ENCODE measurements around the gene CLDN6.

The CLDN6 gene

DNA sequence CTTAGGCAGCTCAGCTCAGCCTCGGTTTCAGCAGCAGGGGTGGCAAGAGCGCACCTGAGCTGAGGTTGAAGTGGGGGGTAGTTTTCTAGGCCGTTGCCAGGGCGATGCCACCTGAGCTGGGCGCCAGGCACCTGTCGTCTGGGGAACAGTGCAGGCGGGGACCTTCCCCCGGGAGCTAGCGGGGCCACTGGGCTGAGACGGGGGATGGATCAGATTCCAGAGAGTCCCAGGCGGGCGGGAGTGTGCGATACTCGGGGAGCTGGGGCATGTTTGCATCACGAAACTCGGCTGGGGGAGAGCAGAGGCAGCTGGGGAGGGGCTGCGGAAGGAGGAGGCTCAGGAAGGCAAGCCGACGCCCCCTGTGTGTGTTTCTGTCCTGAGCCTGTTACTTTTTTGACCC lies 5.7 kb downstream of the CLDN6 start:
- DNase-seq: no peak

DNA sequence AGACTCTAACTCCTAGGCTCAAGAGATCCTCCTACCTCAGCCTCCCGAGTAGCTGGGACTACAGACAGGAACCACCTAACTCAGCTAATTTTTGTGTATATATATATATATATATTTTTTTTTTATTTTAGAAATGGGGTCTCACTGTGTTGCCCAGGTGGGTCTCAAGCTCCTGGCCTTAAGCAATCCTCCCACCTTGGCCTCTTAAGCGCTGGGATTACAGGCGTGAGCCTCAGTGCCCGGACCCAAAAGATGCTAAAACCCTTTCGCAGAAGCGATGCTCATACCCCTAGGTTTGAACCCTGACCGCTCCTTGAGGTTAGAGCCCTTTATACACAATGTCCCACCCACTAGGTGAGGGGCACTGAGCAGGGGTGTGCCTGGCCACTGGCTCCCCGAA lies 7.5 kb downstream of the CLDN6 start:
- no peak for DNase-seq

DNA sequence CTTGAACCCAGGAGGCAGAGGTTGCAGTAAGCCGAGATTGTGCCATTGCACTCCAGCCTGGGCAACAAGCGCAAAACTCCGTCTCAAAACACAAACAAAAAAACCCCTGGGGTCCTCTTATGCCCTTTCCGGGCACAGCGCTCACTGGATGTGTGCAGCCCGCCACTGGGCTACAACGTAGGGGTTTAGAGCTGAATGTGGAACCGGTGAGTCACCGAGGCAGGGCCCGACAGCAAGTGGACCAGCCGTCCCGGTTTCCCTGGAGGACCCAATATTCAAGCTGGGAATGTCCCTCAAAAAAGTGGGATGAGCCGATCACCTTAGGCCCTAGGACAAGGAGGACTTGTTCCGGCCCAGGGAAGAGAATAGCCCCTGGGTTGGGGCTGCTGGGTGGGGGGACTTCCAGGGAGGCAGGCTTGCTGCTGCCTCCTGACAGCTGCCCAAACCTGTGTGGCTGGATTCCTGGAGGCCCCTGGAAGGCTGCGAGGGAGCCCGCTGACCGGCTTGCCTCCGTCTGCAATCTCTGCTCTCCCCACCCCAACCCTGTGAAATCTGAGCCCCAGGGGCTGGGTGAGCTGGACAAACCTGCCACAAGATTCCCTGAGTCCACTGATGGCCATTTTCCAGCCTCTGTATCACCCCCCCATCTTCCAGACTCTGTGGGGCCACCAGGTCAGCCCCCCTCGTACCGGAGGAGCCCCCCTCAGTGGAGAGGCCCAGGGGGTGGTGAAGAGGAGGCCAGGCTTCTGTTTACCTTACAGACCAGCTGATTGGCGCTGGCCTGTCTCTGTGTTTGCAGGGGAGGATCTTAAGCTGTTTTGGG lies 8.2 kb downstream of the CLDN6 start:
- no peak for DNase-seq

DNA sequence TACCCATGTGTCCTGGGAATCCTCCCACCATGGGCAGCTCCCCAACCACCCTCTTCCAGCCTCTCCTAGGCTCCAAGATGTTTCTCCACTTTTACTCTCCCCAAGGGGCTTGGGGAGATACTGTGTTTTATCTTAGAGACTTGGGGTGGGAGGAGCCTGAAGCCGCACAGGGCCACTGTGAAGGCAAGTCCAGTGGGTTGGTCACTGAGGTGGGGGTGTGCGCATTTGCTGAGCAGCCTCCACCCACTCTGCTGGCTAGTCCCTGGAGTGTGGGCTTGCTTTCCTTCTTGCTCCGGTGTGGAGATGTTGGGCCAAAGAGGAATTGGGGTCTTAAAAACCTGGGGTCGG lies 9.3 kb downstream of the CLDN6 start:
- no peak for DNase-seq

DNA sequence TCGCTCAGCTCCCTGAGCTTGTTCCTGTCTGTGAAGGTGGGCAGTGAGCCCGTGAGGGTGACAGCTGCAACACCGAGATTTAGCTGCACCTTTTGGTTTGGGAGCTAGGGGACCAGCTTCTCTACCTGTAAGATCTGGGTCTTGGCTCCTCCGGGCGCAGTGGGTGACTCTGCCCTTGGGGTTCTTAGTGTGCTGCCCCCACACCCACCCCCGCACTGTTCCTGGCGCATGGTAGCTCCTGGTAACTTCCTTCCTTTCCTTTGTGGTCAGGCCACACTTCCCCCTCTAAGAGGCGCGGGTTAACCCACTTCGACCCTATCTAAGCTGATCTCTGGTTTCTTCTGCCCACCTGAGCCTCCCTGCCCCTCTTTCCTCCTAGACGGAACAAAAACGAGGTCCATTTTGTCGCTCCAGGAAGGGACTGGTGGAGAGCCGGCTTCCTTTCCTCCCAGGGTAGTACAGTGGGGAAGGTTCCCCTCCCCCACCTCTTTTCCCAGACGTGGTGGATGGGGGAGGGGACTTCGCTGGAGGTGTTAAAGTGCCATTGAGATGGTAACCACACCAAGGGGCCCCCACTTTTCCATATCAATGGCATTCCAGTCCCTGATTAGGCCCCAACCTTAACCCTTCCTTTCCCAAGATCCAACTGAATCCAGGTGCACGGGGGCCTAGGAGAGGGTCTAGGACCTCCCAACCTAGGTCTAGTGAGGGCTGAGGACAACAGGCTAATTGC lies 9.9 kb downstream of the CLDN6 start:
- no peak for DNase-seq

DNA sequence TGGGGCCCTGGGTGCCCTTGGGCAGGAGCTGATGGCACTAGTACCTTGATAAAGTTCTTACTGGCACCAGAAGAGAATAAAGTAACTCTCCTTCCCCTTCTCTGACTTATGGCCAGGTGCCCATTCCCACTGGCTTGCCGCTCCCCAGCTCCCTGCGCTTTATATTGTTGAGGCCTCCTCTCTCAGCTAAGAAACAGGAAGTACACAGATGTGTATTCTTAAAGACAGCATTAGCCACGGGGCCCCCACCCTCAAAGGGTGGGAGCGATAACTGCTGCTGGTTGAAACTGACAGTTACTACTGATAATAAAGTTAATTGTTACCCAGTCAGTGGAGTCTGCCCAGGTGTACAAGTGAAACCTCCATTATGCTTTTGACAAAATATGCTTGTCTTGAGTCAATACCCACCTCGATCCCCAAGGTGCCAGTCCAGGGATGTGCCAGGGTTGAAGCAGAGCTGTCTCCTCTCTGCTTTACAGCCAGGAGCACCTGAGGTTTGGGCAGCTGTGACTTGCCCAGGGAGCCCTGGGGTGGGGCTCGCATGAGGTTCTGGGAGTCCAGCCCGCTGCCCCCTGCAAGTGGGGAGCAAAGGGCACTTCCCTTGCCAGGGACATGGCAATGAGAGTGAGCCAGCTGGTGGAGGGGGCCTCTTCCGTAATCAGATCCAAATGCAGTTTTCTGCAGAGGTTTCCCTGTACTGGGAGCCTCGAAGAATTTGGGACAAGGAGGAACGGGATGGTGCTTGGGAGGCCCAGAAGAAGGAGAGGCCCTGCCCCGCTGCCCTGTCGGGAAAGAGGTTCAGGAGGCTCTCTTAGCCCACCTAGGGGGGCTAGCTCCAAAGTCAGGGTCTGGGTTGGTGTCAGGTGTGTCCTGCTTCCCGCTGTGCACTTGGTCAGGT lies 10.7 kb downstream of the CLDN6 start:
- DNase-seq: no peak

DNA sequence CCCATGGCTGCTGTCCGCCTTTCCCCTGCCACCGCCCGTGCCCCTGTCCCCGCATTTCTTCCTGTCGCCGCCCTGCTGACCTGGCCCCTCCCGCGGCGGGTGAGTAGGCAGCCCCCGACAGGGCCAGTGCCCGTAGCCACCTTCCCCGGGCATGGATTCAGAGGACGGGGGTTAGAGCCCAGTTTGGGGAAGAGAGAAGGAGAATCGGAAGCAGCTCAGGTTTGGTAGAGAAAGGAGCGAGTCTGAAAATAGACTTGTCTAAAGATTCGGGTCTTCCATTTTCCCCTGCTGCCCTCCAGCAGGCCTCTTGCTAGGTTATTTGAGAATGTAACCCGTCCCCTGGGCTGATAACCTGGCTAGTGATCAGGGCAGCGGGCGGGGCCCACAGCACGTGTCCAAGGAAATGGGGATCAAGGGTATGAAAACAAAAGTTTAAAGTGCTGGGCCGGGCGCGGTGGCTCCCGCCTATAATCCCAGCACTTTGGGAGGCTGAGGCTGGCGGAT lies 13.2 kb downstream of the CLDN6 start:
- no peak for DNase-seq

DNA sequence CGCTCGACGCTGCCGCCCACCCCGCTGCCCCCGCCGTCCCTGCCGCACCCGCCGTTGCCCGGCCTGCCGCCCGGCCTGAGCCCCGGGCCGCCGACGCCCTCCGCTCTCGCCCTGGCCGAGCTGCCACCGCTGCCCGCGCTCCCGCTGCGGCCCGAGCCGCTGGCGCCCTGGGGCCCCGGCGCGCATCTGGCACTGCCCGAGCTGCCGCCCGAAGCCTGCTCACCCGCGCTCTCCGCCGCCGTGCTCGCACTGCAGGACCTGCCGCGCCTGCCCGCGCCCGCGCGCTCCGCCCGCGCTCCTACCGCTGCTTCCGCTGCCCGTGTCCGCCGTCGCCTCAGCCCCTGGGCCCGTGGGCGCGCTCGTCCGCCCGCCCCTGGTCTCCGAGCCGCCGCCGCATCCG lies 13.7 kb downstream of the CLDN6 start:
- DNase-seq: no peak

DNA sequence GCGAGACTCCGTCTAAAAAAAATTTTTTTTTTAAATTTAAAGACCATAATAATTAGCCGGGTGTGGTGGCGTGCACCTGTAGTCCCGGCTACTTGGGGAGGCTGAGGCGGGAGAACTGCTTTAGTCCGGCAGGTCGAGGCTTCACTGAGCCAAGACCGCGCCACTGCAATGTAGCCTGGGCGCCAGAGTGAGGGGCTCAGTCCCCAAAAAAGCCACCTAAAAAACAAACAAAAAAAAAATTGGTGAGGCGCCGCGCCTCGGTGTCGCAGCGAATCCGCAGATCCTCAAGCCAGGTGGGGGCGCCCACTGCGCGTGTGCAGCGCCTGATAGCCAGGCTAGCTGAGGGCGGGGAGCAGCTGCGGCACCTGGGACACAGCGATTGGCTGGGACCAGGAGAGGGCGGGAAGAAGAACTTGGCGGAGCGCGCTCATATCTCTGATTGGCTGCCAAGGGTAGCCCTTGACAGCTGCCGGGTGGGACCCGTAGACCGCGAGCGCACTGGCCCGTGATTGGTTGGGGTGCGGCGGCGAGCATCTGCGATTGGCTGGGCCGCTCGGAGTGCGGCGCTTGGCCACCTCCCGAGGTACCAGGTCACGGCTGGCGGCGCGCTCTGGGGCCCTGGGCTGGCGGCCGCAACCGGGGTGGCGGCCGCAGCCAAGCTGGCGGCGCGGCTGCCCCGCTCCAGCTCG lies 14.3 kb downstream of the CLDN6 start:
- DNase-seq: peak; percentile 99

DNA sequence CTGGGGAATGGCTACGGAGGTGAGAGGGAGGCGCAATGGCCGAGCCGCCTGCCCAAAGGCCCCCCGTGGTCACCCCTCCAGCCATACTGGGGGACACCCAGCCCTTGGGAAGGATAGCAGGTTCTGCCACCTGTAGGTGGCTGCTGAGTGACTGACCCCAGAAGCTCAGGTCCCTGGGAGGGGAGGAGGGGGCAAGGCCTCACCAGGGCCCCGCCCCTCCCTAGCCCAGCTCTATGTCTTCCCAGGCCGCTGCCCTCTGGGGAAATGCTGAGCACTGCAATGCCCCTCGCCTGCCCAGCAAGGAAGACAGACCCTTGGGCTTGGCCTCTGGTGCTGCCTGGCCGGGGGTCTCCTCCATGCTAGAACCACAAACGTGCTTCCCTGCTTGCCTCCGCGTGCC lies 16.7 kb downstream of the CLDN6 start:
- no peak for DNase-seq

DNA sequence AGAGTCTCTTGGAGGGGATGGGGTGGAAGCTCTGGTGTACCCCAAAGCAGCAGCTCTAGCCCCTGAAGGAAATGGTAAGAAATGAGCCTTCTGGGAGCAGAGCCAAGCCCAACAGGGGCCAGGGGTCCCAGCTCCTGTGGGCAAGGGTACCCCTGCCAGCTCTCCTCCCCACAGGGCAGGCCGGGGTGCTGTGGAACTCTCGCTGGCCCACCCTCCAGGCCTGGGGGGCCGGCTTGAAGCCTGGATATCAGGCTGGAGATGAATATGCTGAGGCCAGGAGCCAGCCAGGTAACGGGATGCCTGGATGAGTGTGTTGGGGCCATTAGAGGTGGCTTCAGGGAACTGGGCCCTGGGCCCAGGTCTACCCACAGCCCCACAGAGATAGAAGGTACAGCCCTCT lies 17.4 kb downstream of the CLDN6 start:
- DNase-seq: no peak

DNA sequence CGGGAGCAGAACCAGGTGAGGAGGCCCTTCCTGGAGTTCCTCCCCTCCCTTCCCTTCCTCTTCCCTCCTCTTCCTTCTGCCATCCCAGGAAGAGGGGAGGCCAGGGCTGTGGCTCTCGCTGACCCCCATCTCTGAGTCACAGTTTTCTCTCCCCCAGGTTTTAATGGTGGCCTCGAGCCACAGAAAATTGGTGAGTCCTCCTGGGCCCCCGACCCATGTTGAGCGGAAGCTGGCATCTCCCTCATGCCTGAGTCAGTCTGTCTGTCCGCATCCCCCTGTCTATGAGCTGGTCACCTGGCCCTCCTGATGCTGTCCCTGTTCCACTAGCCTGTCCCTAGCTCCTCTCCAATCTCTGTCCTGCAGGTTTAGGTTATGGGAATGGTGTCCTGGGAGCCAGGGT lies 18.1 kb downstream of the CLDN6 start:
- DNase-seq: no peak

DNA sequence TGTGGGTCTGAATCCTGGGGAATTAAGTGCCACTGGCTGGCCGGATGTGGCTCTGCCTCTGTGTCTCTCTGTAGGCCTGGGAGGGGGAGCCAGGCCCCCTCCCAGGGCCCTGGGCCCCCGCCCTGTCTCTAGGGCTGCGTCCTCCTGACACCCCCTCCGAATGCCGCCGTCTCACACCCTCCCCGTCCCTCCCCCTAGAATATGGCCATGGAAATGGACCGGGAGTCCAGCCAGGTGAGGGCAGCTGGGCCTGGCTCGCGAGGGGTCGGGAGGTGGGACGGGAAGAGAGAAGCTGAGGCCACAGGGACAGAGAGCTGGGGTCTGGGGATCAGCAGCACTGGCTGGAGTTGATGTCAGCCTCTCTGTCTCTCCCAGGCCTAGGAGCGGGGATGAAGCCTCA lies 21.7 kb downstream of the CLDN6 start:
- no peak for DNase-seq

DNA sequence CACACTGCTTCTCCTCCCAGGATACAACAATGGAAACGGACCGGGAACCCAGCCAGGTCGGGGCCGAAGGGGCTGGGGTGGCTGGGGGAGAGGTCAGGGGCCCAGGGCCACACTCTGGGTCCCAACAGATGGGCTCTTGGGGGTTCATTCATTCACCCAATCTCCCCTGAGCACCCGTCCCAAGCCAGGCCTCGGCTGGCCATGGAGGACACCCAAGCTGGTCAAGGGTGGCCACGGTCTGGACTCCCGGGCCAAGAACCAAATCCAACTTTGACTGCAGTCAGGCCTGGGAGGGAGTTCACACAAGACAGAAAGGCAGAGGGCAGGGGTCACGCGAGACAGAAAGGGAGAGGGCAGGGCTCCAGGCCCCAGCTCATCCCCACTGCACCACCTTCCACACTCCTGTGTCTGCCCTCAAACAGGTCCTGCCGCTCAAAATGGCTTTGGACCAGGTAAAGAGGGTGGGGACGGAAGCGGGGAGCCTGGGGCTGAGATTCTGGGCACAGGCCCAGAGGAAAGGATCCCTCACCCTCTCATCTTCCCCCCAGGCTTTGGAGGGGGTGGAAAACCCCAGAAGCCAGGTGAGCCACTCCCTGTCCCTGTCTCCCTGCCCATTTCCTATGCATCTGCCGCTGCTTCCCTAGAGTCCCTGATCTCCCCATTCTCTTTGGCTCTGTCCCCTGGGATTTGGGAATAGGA lies 25.5 kb downstream of the CLDN6 start:
- no peak for DNase-seq

DNA sequence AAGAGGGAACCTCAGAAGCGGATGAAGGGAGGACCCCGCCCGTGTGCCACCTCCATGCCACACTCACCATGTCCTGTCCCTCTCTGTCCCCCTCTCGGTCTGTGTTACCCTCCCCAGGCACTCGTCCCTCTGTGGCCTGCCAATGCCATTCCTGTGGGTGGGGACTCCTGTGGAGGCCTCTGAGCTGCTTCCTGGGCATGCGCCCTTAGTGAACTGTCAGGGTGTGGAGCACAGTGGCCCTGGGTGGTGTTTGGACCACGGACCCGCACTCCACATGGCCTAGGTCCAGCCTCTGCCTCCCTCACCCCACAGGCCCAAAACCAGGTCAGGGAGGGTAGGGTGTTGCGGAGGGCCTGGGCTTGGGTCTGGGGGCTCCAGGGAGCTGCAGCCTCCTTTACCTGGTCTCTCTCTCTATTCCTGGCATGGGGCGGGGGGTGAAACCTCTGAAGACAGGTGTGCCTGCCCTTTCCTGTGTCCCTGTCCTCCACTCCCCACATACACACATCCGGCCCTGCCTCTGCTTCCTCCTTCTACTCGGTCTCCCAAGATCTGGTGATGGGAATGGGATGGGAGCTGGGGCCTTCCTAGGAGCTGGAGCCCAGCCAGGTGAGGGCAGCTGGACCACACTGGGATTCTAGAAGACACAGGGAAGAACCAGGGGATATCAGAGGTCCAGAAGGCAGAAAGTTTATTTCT lies 26.3 kb downstream of the CLDN6 start:
- no peak for DNase-seq

DNA sequence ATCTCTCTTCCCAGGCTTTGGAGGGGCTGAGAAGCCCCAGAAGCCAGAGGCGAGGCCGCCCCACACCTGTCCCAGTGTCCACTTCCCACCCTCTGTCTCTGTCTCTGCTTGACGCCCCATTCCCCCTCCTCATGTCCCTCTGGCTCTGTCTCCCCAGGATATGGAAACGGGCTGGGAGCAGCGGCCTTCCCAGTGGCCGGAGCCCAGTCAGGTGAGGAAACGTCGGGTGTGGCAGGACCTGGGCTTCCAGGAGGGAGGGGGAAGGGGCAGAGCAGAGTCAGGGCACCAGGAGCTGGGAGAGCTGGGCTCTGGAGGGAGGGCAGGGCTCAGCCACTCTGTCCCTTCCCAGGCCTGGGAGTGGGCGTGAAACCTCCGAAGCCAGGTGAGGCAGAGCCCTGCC lies 27.1 kb downstream of the CLDN6 start:
- DNase-seq: no peak

DNA sequence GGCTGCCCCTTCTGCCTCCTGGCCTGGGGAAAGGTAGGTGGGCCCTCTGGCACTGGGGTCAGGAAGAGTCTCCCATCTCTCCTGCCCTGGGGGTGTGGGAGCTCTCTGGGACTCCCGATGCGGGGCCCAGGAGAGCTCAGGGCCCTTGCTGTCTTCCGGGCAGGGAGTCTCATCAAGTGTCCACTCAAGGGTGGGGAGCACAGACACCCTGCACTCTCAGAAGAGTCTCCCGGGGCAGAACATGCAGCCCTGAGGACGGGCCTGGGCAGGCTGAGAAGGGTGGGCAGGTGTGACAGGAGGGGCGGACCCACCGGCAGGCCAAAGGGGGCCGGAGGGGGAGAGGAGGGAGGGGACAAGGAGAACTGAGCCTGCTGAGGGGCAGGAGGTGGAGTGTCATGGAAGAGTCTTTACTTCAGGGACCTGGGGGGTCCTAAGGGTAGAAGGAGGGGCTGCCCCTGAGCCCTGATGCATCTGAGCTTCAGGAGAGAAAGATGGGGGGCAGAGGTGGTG lies 29.3 kb downstream of the CLDN6 start:
- DNase-seq: no peak

DNA sequence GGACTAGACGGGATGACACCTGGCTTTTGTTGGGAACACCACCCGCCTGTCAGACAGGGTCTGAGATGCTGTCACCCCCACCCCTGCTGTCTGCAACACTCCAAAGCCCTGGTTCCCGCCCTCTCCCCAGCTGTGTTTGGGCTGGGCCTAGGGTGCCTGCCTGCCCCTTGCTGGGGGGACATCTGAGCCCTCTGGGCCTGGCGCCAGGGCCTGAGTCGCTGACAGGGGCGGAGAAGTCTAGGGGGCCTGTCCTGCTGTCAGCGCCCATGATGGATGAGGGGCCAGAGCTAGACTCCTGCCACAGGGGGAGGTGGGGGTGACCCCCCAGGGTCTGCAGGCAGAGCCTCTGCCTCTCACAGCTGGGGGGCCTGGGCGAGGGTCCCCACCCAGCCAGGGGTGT lies 30.1 kb downstream of the CLDN6 start:
- DNase-seq: no peak

DNA sequence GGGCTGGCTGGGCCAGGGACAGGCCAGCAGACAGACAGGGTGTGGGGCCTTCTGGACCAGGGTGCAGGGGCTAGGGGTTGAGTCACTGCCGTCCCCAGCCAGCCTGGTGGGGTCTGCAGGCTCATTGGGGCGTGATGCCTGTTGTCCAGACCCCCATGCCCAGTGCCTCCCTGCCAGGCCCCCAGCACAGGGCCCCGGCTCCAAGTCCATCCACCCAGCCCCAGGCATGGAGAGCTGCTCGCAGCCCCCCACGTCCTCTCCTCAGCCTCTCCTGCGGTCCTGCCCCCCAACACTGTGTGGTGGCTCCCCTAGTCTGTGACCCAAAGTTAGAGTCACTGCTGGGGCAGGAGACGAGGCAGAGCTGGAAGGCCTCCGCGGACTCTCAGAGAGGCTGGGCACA lies 30.7 kb downstream of the CLDN6 start:
- DNase-seq: no peak

DNA sequence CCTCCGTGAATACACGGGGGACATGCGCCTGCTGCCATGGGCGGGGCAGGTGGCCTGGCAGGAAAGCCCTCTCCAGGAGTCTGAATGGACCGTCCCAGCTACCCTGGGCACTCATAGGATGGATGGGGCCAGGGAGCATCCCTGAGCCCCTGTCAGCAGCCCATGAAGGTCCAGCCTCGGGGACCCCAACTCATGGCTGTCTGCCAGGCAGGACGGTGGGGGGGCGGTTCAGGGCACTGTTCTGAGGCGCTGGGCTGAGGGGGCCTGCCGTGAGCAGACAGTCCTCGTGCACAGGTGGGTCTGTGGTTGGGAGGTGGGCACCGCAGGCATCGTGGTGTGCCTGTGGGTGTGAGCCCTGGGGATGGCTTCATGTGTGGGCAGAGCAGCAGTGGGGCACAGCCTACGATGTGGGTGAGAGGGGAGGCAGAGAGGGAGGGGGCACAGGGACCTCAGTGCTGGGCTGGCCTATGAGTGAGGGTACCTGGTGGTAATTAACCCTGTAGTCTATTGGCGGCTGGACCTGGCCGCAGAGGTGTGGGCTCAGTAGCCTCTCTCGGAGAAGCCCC lies 31.3 kb downstream of the CLDN6 start:
- no peak for DNase-seq

DNA sequence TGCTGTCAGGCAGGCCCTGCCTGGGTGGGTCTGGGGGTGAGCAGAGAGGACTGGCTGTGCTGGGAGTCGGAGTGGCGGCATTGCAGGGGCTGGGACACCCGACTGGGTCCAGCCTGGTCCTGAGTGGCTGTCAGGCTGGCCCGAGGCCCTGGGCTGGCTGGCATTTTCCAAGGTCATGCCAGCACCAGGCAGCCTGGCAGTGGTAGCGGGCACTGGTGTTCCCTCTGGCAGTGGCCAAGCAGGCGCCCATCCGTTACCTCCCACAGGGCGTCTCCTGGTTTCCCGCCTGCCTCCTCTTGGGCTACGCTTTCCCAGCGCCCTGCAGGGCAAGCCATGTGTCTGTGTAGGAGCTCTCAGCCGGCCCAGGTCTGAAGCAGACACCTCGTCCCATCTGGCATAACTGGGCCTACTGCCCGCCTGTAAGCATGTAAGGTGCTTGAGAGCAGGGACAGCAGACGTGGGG lies 32.1 kb downstream of the CLDN6 start:
- DNase-seq: no peak
